Esophagus mucosa (tissue), 1 donor: Measurements from ENCODE around the gene EIF4E2. TPM values are rescaled to one million over a fixed set of nuclear protein-coding genes. Genes with fewer than 3 reads are reported as not detected.
A peak's percentile ranks its signal among the peaks of the same experiment; 100 is the strongest.

ENCODE experiments used
- ATAC-seq: fragments of 200-7000 bp; cut with Tn5 transposase; one replicate; pipeline ENCODE4 v1.9.1; 2020
- total RNA-seq: library from RNA; stranded (reverse); gene quantifications from one replicate; pipeline ENCODE4 v1.2.4, GENCODE V29; 2023
- donor health status: DM: yes; HTN: yes; CAD: no.

EIF4E2 gene
- total RNA-seq, 1 donor from 2014 or later = 55.7 TPM

DNA sequence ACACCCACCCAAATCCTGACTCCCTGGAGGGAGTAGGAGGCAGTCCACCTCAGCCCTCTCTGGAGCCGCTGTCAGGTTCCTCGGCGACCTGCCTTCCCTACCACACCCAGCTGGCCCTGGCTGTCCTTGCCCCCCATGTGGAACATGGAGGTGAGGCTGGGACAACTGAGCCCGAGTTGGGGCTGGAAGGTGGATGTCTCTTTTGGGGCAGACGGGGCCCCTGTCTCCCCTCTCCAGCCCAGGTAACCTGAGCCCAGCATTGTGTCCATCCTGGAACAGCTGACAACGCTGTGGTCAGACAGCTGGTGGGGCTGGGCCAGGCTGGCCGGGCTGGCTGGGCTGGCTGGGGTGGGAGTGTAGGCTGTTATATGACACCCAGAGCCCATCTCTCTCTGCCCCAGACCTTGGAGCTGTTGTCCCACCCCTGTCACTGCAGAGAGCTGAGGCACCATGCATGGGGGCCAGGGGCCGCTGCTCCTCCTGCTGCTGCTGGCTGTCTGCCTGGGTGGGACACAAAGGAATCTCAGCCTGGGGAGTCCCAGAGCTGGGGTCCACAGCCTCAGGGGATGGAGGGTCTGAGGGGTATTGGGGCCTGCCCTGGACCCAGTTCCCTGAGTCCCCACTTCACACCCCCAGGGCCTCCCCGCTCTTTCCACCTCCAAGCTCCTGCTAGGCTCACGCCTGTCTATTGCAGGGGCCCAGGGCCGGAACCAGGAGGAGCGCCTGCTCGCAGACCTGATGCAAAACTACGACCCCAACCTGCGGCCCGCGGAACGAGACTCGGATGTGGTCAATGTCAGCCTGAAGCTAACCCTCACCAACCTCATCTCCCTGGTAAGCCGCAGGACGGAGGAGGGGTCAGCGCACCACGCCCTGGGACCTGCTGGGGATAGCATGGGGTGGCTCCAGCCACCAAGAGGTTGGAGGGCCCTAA, 10.9 kb upstream of the EIF4E2 start, which contains the start of gene CHRNG:
Gene CHRNG, plus strand, starts transcription at position 395 of the 934 bp plus-strand sequence. Its CDS starts 56 bp downstream, at position 451.
- no peak for ATAC-seq

DNA sequence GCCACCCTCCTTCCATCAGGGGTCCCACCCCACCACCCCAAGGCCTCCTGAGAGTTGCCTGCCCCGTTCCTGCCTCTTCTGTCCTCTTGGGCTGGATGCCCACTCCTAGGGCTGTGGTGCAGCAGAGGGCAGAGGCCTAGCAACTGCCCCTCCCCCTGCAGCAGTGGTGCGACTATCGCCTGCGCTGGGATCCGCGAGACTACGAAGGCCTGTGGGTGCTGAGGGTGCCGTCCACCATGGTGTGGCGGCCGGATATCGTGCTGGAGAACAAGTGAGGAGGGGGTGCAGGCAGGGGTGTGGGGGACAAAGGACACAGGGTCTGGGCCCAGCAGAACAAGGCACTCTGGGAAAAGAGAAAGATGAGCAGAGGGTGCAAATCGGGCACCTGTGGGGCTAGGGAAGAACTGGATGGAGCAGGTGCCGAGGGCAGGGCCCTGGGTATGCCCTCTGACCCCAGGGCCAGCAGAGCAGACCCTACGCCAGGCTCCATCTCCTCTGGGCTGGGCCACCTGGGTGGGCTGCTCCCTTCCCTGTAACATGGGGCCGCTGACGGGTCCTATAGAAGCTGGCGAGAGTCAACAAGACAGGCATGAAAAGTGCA, 9.9 kb upstream of the EIF4E2 start:
- peak; percentile 6 for ATAC-seq

GRCh38 chr2:232541195-232541960, 9.1 kb upstream of the EIF4E2 start:
- ATAC-seq = no peak

- no peak for ATAC-seq
These were observed 8.4 kb upstream of the EIF4E2 start for GRCh38 chr2:232541961-232542714.

- ATAC-seq = no peak
These were observed 7.6 kb upstream of the EIF4E2 start for GRCh38 chr2:232542715-232543467.

DNA sequence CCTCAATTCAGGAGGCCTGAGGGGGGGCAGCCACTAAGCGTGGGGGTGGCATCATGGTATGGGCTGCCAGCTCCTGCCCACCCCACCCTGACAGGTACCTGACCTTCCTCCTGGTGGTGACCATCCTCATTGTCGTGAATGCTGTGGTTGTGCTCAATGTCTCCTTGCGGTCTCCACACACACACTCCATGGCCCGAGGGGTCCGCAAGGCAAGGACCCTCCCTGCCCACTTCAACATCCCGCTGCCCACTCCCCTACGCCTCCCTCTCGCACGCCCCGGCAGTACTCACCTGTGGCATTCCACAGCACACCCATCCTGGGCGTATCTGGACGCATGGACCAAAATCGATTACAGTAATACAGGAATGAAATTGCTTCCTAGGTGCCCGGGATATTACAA, 7.0 kb upstream of the EIF4E2 start:
- ATAC-seq = no peak

GRCh38 chr2:232543928-232544631, 6.4 kb upstream of the EIF4E2 start:
- ATAC-seq = no peak

DNA sequence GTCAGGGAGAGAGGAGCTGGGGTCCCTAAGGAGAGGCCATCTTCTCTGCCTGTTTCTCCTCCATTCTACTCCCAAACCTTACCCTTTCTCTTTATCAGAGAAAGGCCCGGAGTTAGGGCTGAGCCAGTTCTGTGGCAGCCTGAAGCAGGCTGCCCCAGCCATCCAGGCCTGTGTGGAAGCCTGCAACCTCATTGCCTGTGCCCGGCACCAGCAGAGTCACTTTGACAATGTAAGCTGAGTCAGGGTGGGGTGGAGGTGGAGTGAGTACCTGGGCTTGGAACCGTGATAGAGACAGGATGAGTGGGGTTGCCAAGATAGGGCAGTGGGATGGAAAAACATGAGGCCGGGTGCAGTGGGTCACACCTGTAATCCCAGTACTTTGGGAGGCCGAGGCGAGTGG, 5.8 kb upstream of the EIF4E2 start:
- ATAC-seq = no peak

DNA sequence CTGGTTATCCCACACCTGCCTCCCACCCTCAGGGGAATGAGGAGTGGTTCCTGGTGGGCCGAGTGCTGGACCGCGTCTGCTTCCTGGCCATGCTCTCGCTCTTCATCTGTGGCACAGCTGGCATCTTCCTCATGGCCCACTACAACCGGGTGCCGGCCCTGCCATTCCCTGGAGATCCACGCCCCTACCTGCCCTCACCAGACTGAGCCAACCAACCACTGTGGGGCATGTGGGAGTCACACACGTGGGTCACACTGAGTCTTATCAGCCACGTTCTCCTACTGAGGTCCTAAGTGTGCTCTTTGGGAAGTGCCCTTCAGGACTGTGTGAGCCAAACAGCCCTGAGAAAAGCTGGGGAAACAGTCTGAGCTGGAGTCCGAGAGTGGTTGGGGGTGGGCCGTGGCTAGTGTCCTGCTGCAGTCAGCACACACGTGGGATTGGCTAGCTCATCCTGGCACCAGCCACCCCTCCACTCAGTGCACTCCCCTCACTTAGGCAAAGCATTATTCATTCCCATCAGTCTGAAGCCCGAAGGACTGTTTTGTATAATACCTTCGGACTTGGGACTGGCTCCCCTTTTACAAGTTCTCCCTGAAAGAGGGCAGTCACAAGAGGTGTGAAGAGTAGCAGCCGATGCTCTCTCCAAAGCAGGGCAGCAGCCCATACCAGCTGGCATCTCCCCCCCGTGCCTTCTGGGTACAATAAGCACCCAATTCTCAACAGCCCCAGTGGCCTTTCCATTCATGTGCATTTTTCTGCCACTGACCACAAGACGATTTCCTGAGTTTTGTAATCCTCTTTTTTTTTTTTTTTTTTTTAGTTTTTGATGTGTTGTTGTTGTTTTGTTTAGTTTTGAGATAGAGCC, 4.7 kb upstream of the EIF4E2 start:
- no peak for ATAC-seq

DNA sequence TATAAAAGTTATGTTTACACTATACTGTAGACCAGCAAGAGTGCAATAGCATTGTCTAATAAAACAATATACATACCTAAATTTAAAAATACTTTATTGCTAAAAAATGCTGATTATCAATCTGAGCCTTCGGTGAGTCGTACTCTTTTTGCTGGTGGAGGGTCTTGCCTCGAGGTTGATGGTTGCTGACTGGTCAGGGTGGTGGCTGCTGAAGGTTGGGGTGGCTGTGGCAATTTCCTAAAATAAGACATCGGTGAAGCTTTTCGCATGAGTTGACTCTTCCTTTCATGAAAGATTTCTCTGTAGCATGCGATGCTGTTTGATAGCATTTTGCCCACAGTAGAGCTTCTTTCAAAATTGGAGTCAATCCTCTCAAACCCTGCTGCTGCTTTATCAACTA, 2.5 kb upstream of the EIF4E2 start:
- ATAC-seq = no peak

DNA sequence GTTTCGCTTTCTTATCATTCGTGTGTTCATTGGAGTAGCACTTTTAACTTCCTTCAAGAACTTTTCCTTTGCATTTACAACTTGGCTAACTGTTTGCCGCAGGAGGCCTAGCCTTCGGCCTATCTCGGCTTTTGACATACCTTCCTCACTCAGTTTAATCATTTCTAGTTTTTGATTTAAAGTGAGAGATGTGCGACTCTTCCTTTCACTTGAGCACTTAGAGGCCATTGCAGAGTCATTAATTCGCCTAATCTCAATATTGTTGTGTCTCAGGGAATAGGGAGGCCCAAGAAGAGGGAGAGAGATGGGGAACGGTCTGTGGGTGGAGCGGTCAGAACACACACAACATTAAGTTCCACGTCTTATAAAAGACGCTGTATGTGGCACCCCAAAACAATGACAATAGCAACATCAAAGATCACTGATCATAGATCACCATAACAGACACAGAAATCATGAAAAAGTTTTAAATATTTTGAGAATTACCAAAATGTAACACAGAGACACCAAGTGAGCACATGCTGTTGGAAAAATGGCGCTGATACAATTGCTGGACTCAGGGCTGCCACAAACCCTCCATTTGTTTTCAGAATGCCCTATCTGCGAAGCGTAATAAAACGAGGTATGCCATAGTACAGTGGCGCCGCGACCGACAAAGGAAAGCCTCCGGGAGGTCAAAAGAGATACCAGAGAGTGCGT, 685 bp upstream of the EIF4E2 start:
- ATAC-seq = no peak

DNA sequence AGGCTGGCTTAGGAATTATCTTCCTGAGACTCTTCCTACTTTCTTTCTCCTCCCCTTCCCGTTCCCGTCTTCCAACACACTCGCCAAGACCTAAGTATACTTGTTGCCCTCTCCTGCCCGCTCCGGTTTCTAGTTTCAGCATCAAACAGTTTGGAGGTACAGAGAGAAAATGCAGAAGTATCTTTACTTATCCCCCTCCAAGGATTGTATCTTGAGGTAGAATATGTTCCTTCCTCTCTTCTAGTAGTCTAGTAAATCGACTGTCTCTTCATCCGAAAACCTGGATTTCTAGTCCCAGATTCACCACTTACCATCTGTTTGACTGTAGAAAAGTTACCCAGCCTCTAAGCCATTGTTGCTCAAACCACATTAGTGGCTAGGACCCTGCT, 755 bp downstream of the EIF4E2 start:
- ATAC-seq = no peak

- no peak for ATAC-seq
These were observed 1.3 kb downstream of the EIF4E2 start for GRCh38 chr2:232551776-232552175.

GRCh38 chr2:232556426-232556825, 5.9 kb downstream of the EIF4E2 start:
- no peak for ATAC-seq

GRCh38 chr2:232562515-232563151, 12.1 kb downstream of the EIF4E2 start:
- ATAC-seq = no peak

DNA sequence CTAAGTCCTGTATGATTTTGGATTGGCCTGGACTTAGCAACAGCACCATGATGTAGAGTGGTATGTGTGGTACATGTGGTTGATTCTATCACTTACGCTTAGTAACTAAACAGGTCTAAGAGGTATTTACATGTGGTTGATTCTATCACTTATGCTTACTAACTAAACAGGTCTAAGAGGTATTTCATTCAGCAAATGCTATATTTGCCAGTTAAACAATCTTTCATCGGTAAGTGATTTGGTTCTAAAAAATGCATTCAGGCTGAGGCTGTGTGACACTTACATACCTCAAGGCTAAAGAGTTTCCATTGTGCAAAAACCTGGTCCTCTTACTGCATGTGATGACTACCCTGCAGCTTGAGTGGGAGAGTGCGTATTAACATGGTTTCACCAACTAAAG, 13.1 kb downstream of the EIF4E2 start:
- ATAC-seq = no peak

GRCh38 chr2:232567721-232568120, 17.2 kb downstream of the EIF4E2 start:
- ATAC-seq = peak; percentile 48

- peak; percentile 86 for ATAC-seq
These were observed 17.7 kb downstream of the EIF4E2 start for GRCh38 chr2:232568161-232568560.

DNA sequence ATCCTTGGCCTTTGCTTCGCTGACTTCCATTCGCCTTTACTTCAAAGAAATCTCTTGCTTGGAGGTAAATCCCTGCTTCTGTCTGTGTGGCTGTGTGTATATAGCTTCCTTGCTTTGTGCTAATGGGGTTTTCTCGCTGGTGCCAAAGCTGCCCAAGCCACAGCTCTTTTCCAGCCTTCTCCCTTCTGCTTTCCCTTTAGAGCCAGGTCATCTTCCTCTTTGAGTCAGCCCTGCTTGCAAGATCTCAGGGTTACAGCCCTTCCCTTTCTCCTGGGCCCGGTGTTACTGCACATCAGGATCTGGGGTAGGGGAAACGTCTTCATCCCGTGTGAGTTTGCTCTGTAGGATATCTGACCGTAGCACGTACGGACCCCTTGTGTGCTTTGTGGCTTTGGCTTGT, 19.1 kb downstream of the EIF4E2 start:
- ATAC-seq = no peak
